GM12878 (cell line): Measurements from ENCODE around the gene CCDC177. TPM values are rescaled to one million over a fixed set of nuclear protein-coding genes. Genes with fewer than 3 reads are reported as not detected.

Source experiments
- ATAC-seq: fragments of 200-7000 bp; cut with Tn5 transposase; 3 replicates; pipeline ENCODE4 v1.9.1; 2020; ENCODE audit warnings: mild to moderate bottlenecking, moderate library complexity
- BruUV-seq: library from RNA; stranded (reverse); fragments of 400-500 nt; replicated peaks from 2 replicates; lab custom pipeline; 2021; lab: Mats Ljungman, UMichigan
- CTCF ChIA-PET: fragments of 300-600 bp; sonication (Branson Sonifier 250); formaldehyde crosslinking; extraction: SDS; loops from one replicate; lab custom pipeline; 2021; ENCODE audit warnings: inconsistent platforms; lab: Yijun Ruan, JAX
- POLR2A ChIA-PET: fragments of 350-600 bp; formaldehyde crosslinking; extraction: SDS; loops from one replicate; lab custom pipeline; 2021; ENCODE audit warnings: inconsistent platforms; lab: Charles Lee
- RAD21 ChIA-PET: fragments of 300-600 bp; sonication (Branson Sonifier 250); formaldehyde crosslinking; loops from one replicate; lab custom pipeline; 2023; ENCODE audit warnings: antibody characterized with exemption; ENCODE audit not compliant: unreplicated experiment; lab: Charles Lee
- SMC1A ChIA-PET: fragments of 300-600 bp; sonication (Branson Sonifier 250); formaldehyde crosslinking; loops from one replicate; lab custom pipeline; 2023; ENCODE audit not compliant: unreplicated experiment, uncharacterized antibody; lab: Charles Lee
- DNase-seq: peaks from one replicate; pipeline ENCODE4 v3.0.0-alpha.2; 2011; ENCODE audit warnings: low read depth, low spot score
- FAIRE-seq: peaks from 3 replicates; lab custom pipeline; 2011; peaks lifted over from hg19 to GRCh38; lab: Jason Lieb, UNC
- H2AFZ ChIP-seq: 2 replicates; pipeline ENCODE4 v1.6.0; 2011; ENCODE audit warnings: low read depth, low read length, control low read depth; ENCODE audit not compliant: control insufficient read depth
- H3K27ac ChIP-seq: 2 replicates; pipeline ENCODE4 v1.5.1; 2011; ENCODE audit warnings: control low read depth; ENCODE audit not compliant: control insufficient read depth, insufficient read depth
- H3K27me3 ChIP-seq, 2 experiments: replicated peaks in 1 of 2; 2 replicates each; pipeline versions ENCODE4 v1.6.0 to v1.6.1; 2011; ENCODE audit warnings: low read length in 1 of 2; ENCODE audit not compliant: control insufficient read depth in 2 of 2, insufficient read depth in 2 of 2
- H3K36me3 ChIP-seq, 2 experiments: 2 replicates each; pipeline ENCODE4 v1.5.1; 2011; ENCODE audit warnings: low read length in 1 of 2; ENCODE audit not compliant: control insufficient read depth in 2 of 2, insufficient read depth in 2 of 2
- H3K4me1 ChIP-seq: 2 replicates; pipeline ENCODE4 v1.6.1; 2011; ENCODE audit warnings: mild to moderate bottlenecking, low read length, moderate library complexity, mixed read lengths; ENCODE audit not compliant: control insufficient read depth, insufficient read depth
- H3K4me2 ChIP-seq: 2 replicates; pipeline ENCODE4 v1.6.0; 2011; ENCODE audit warnings: control low read depth; ENCODE audit not compliant: control insufficient read depth, insufficient read depth
- H3K4me3 ChIP-seq: fragments of 200-600 bp; sonication (generic); 2 replicates; pipeline ENCODE4 v1.5.1; 2016
- H3K79me2 ChIP-seq: 2 replicates; pipeline ENCODE4 v1.6.0; 2011; ENCODE audit warnings: low read length; ENCODE audit not compliant: control insufficient read depth, insufficient read depth
- H3K9ac ChIP-seq: 2 replicates; pipeline ENCODE4 v1.8.0; 2011; ENCODE audit warnings: low read length, control low read depth, mixed read lengths; ENCODE audit not compliant: control insufficient read depth, insufficient read depth
- H3K9me3 ChIP-seq: replicated peaks from 3 replicates; pipeline ENCODE4 v1.5.1; 2011; ENCODE audit warnings: mild to moderate bottlenecking, low read length; ENCODE audit not compliant: control insufficient read depth, insufficient read depth
- H4K20me1 ChIP-seq: 2 replicates; pipeline ENCODE4 v1.6.0; 2011; ENCODE audit not compliant: control insufficient read depth, insufficient read depth
- CHD4 ChIP-seq: fragments of 200-600 bp; sonication (generic); IDR thresholded peaks from 2 replicates; pipeline ENCODE4 v1.6.1; 2016; ENCODE audit warnings: mild to moderate bottlenecking
- LARP7 ChIP-seq: fragments of 450-650 bp; IDR thresholded peaks from 2 replicates; pipeline ENCODE4 v1.6.1; 2017; ENCODE audit warnings: mild to moderate bottlenecking
- NBN ChIP-seq: fragments of 450-650 bp; IDR thresholded peaks from 2 replicates; pipeline ENCODE4 v1.6.1; 2016
- RUNX3 ChIP-seq: IDR thresholded peaks from 2 replicates; pipeline ENCODE4 v1.6.1; 2012; ENCODE audit warnings: low read length, inconsistent platforms
- WRNIP1 ChIP-seq: IDR thresholded peaks from 2 replicates; pipeline ENCODE4 v1.6.1; 2011; ENCODE audit warnings: low read depth, low read length, improper control_type of control experiment, borderline replicate concordance
- in situ Hi-C: fragments of 300-500 bp; cut with MboI; formaldehyde crosslinking; loops from 9 replicates; pipeline ENCODE4 v1.14.3; 2018; ENCODE audit warnings: mixed read lengths
- intact Hi-C: fragments of 100-400 bp; cut with micrococcal nuclease; formaldehyde crosslinking; loops from one replicate; pipeline ENCODE4 v1.14.2; 2022; ENCODE audit not compliant: unreplicated experiment
- polyA plus RNA-seq, 11 experiments: library from polyadenylated mRNA; depleted of rRNA in 4 of 11; unstranded in 6 of 11; stranded (reverse) in 5 of 11; fragments of >200 nt; fragmentation: Nextera tagmentation in 4 of 11; fragmentation: Illumina TruSeq in 1 of 11; extraction: Ambion mirVana in 4 of 11; extraction: Trizol in 1 of 11; gene quantifications; 1 replicate in 1 of 11; 2 replicates in 10 of 11; pipeline versions ENCODE4 v1.2.1 to v1.2.3, GENCODE V29; 2011 to 2016; ENCODE audit warnings: inconsistent platforms in 2 of 11, missing spikeins in 2 of 11, low read depth in 1 of 11
- total RNA-seq, 4 experiments: library from RNA; depleted of rRNA in 3 of 4; stranded (reverse); fragments of >200 nt in 3 of 4; fragmentation: Illumina TruSeq in 1 of 4; extraction: Trizol in 1 of 4; gene quantifications; 2 replicates each; pipeline versions ENCODE4 v1.2.1 to v1.2.3, GENCODE V29; 2013 to 2021
- TF ChIP-seq, protein P1 (sequence below): IDR thresholded peaks from 2 replicates; pipeline ENCODE4 v1.6.1; 2011; ENCODE audit warnings: low read depth, low read length, improper control_type of control experiment, borderline replicate concordance

Gene CCDC177
- total and polyA plus RNA-seq, 10 of the 15 experiments (the other 5 are each of a cell fraction or from before 2014, with no cell fraction given), result not detected

GRCh38 chr14:69605738-69606137 lies 31.1 kb upstream of the CCDC177 start:
- H2AFZ ChIP-seq, result no peak overlapping the region
- H3K27me3 ChIP-seq, result no peaks in the 10 kb centered on the region
- no TSS peak for BruUV-seq
- in situ Hi-C loops, result loop anchor here (5.0 kb wide), 1 partner anchor 122 kb away; no protein-coding TSS in a partner anchor
- intact Hi-C loops, result no loop called here
- H3K4me1 ChIP-seq, result peaks cover 8% of the 10 kb centered on the region
- FAIRE-seq, result no peak
- H3K27ac ChIP-seq, result no peak overlapping the region
- TF ChIP-seq, protein P1, sequence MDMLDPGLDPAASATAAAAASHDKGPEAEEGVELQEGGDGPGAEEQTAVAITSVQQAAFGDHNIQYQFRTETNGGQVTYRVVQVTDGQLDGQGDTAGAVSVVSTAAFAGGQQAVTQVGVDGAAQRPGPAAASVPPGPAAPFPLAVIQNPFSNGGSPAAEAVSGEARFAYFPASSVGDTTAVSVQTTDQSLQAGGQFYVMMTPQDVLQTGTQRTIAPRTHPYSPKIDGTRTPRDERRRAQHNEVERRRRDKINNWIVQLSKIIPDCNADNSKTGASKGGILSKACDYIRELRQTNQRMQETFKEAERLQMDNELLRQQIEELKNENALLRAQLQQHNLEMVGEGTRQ, result no peak
- no peak for TF ChIP-seq WRNIP1
- TF ChIP-seq RUNX3, result peak; percentile 30; the same call in 1 of the 2 replicates
- no peak for TF ChIP-seq LARP7
- TF ChIP-seq CHD4, result no peak
- TF ChIP-seq NBN, result 0 out of 2 replicates have a peak, but pooled peaks have one; percentile 22
- TF ChIP-seq, all 136 proteins: peak for 2
- Histone ChIP-seq H3K4me2 (no peak overlapping the region), H3K36me3 (no peaks in the 10 kb centered on the region), H3K9ac (no peak overlapping the region), H3K79me2 (peaks cover 3% of the 10 kb centered on the region), H3K9me3 (no peaks in the 10 kb centered on the region), H4K20me1 (no peaks in the 10 kb centered on the region), H3K4me3 (no peak overlapping the region)
- RAD21 ChIA-PET, result interaction anchor here (0.7 to 3.7 kb wide), 16 partner anchors 11 to 125 kb away, joined by 3 to 38 read pairs (median 8); no protein-coding TSS in a partner anchor
- POLR2A ChIA-PET, result interaction anchor here (0.7 to 1.3 kb wide), 4 partner anchors 19 to 114 kb away, joined by 3 to 5 read pairs (median 3); no protein-coding TSS in a partner anchor
- ATAC-seq (peak; percentile 41), DNase-seq (no peak)
- SMC1A ChIA-PET, result interaction anchor here (0.7 to 7.4 kb wide), 21 partner anchors 9 to 186 kb away, joined by 3 to 85 read pairs (median 5); partner anchors contain the start of gene SRSF5
- CTCF ChIA-PET, result interaction anchor here (1.1 to 5.4 kb wide), 19 partner anchors 8 to 212 kb away, joined by 3 to 90 read pairs (median 6); no protein-coding TSS in a partner anchor
